Uterus (tissue), 2 donors: ENCODE results near the gene LRBA.

Source experiments
- POLR2A ChIP-seq, 2 donors: fragments of 450-650 bp; IDR thresholded peaks; one replicate each; pipeline ENCODE4 v1.6.1; 2016; ENCODE audit warnings: antibody characterized with exemption in 2 of 2, mild to moderate bottlenecking in 1 of 2, moderate library complexity in 1 of 2
- TF ChIP-seq, protein P1 (sequence below), 4 experiments: fragments of 200-600 bp in 2 of 4; fragments of 450-650 bp in 2 of 4; sonication (generic) in 2 of 4; IDR thresholded peaks; one replicate each; pipeline ENCODE4 v1.5.1; 2016 to 2019; ENCODE audit warnings: antibody characterized with exemption in 4 of 4, mild to moderate bottlenecking in 2 of 4, moderate library complexity in 1 of 4

DNA sequence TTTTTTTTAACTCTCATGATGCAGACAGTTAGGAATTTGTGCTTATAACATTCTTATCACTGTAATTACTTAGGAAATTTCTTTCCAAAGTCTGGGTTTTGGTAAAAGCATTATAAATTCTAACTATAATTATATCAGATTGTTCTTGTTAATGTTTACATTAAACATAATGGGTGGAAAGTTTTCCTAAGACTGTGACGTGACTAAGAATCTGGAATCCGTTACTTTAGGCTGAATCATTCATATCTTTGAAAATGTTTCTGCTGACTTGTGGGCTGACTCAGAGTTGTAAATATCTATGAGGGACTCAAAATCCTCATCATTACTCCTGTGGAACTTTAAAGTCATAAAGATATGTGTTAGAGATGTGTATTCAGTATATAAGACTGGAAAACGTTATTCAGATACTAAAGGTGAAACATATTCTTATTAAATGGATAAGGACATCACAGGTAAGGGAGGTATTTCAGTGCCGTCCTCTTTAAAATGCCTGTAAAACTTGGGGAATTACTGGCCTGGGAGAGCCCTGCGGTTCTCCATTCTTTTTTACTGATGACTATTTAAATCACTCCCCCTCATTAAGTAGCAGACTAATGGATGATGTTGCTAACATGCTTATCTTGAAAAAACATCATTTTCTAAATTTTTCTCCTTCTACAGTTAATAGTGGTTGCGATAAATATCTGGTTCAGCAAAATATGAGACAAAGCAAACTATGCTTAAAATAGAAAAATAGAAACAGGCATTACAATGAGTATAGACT lies 777.8 kb downstream of the LRBA start:
- TF ChIP-seq, protein P1, sequence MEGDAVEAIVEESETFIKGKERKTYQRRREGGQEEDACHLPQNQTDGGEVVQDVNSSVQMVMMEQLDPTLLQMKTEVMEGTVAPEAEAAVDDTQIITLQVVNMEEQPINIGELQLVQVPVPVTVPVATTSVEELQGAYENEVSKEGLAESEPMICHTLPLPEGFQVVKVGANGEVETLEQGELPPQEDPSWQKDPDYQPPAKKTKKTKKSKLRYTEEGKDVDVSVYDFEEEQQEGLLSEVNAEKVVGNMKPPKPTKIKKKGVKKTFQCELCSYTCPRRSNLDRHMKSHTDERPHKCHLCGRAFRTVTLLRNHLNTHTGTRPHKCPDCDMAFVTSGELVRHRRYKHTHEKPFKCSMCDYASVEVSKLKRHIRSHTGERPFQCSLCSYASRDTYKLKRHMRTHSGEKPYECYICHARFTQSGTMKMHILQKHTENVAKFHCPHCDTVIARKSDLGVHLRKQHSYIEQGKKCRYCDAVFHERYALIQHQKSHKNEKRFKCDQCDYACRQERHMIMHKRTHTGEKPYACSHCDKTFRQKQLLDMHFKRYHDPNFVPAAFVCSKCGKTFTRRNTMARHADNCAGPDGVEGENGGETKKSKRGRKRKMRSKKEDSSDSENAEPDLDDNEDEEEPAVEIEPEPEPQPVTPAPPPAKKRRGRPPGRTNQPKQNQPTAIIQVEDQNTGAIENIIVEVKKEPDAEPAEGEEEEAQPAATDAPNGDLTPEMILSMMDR (IDR thresholded peaks at IDR 0.05) = no peak
- no peak for TF ChIP-seq POLR2A (IDR thresholded peaks at IDR 0.05)
